ENCODE results near the gene SLAMF1. TPM values are rescaled to one million over a fixed set of nuclear protein-coding genes. Genes with fewer than 3 reads are reported as not detected.

The SLAMF1 gene
- total and polyA plus RNA-seq, 2 of the 13 experiments (the other 11 are each of a cell fraction or from before 2014, with no cell fraction given): not detected

DNA sequence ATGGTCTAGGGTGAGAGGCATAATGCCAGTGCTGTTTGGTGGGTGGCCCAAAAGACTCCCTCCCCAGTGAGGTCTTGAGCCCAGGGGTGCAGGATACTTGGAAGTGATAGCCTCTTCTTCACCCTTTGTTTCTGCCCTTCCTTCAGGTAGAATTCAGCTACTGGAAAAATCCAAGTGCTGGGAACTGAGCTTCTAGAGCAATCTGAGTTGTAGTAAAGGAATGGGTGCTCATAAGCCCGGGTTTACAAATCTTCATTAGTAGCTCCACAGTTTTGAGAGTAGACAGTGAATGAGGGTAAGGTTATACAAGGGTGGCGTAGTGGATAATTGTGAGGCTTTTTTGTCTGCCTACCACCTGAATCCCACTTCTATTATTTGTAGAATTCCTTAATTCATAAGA, 38.3 kb downstream of the SLAMF1 start:
- Histone ChIP-seq H3K27ac (ENCODE audit: extremely low read length, insufficient read depth, low read length) (no peak overlapping the region), H3K27me3 (ENCODE audit: control insufficient read depth in 1 of 2, insufficient read depth in 2 of 2, low read length in 2 of 2) (peaks cover 0 to 5% of the 10 kb centered on the region in 2 experiments; a peak in 2 of 5 replicates), H3K4me1 (ENCODE audit: insufficient read depth, low read length) (no peaks in the 10 kb centered on the region), H2AFZ (ENCODE audit: low read length) (no peak overlapping the region), H3K9ac (ENCODE audit: insufficient read depth, low read depth, low read length) (no peak overlapping the region), H3K4me2 (ENCODE audit: low read depth, low read length) (no peak overlapping the region), H3K9me3 (ENCODE audit: low read length) (no peaks in the 10 kb centered on the region), H3K36me3 (replicated peaks in 1 of 2; ENCODE audit: control insufficient read depth in 1 of 2, insufficient read depth in 2 of 2, low read length in 2 of 2) (no peaks in the 10 kb centered on the region), H3K79me2 (ENCODE audit: insufficient read depth, low read length) (no peaks in the 10 kb centered on the region), H3K4me3 (replicated peaks in 1 of 3; ENCODE audit: insufficient read depth in 1 of 3, low read depth in 2 of 3, low read length in 3 of 3) (no peak overlapping the region), H4K20me1 (ENCODE audit: insufficient read depth, low read length) (no peaks in the 10 kb centered on the region)
- no peak for FAIRE-seq
- in situ Hi-C loops (cut with HindIII; ENCODE audit: extremely low pct_ligation_motif_present, low pct_unique_long_range_greater_than_20kb) (loop anchor here (5.0 kb wide), 2 partner anchors 116 to 181 kb away; no protein-coding TSS in a partner anchor), intact Hi-C loops (cut with micrococcal nuclease; ENCODE audit: unreplicated experiment) (no loop called here)
- ATAC-seq: no peak
- no TSS peak for BruUV-seq (replicated peaks)
- DNase-seq (ENCODE audit: low spot score): no peak
- ChIA-PET CTCF (ENCODE audit: low intra/inter-chr PET ratio, low total read pairs) (interaction anchor here (3.3 kb wide), 1 partner anchor 180 kb away, joined by 37 read pairs; no protein-coding TSS in a partner anchor), POLR2A (no interaction called here)
- WGBS (ENCODE audit: low lambda C conversion rate): 6% methylated on average over 2 of the region's 2 CpGs
- TF ChIP-seq ZSCAN21 (CRISPR knock-in tag; IDR thresholded peaks at IDR 0.05; ENCODE audit: borderline replicate concordance) (no peak), ZNF343 (CRISPR knock-in tag; IDR thresholded peaks at IDR 0.05) (no peak), ZNF296 (CRISPR knock-in tag; conservative IDR thresholded peaks at IDR 0.05) (no peak), HDAC1 (CRISPR knock-in tag; IDR thresholded peaks at IDR 0.05) (no peak), U2AF1 (optimal IDR thresholded peaks at IDR 0.05; ENCODE audit: low read depth, low read length) (no peak), ESRRA (CRISPR knock-in tag; IDR thresholded peaks at IDR 0.05; ENCODE audit: low read depth) (no peak), ZNF75D (CRISPR knock-in tag; IDR thresholded peaks at IDR 0.05; ENCODE audit: borderline replicate concordance) (no peak), ZNF121 (CRISPR knock-in tag; IDR thresholded peaks at IDR 0.05) (no peak), ZSCAN25 (CRISPR knock-in tag; IDR thresholded peaks at IDR 0.05) (no peak), NAIF1 (CRISPR knock-in tag; IDR thresholded peaks at IDR 0.05; ENCODE audit: borderline replicate concordance) (no peak), ZNF34 (CRISPR knock-in tag; IDR thresholded peaks at IDR 0.05; ENCODE audit: borderline replicate concordance) (no peak), THYN1 (CRISPR knock-in tag; IDR thresholded peaks at IDR 0.05; ENCODE audit: borderline replicate concordance, low read depth) (no peak)
- TF ChIP-seq, protein P1, sequence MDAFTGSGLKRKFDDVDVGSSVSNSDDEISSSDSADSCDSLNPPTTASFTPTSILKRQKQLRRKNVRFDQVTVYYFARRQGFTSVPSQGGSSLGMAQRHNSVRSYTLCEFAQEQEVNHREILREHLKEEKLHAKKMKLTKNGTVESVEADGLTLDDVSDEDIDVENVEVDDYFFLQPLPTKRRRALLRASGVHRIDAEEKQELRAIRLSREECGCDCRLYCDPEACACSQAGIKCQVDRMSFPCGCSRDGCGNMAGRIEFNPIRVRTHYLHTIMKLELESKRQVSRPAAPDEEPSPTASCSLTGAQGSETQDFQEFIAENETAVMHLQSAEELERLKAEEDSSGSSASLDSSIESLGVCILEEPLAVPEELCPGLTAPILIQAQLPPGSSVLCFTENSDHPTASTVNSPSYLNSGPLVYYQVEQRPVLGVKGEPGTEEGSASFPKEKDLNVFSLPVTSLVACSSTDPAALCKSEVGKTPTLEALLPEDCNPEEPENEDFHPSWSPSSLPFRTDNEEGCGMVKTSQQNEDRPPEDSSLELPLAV (CRISPR knock-in tag; conservative IDR thresholded peaks at IDR 0.05; ENCODE audit: low read depth): no peak
- TF ChIP-seq, protein P2, sequence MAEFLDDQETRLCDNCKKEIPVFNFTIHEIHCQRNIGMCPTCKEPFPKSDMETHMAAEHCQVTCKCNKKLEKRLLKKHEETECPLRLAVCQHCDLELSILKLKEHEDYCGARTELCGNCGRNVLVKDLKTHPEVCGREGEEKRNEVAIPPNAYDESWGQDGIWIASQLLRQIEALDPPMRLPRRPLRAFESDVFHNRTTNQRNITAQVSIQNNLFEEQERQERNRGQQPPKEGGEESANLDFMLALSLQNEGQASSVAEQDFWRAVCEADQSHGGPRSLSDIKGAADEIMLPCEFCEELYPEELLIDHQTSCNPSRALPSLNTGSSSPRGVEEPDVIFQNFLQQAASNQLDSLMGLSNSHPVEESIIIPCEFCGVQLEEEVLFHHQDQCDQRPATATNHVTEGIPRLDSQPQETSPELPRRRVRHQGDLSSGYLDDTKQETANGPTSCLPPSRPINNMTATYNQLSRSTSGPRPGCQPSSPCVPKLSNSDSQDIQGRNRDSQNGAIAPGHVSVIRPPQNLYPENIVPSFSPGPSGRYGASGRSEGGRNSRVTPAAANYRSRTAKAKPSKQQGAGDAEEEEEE (CRISPR knock-in tag; IDR thresholded peaks at IDR 0.05; ENCODE audit: borderline replicate concordance): no peak
- TF ChIP-seq, protein P3, sequence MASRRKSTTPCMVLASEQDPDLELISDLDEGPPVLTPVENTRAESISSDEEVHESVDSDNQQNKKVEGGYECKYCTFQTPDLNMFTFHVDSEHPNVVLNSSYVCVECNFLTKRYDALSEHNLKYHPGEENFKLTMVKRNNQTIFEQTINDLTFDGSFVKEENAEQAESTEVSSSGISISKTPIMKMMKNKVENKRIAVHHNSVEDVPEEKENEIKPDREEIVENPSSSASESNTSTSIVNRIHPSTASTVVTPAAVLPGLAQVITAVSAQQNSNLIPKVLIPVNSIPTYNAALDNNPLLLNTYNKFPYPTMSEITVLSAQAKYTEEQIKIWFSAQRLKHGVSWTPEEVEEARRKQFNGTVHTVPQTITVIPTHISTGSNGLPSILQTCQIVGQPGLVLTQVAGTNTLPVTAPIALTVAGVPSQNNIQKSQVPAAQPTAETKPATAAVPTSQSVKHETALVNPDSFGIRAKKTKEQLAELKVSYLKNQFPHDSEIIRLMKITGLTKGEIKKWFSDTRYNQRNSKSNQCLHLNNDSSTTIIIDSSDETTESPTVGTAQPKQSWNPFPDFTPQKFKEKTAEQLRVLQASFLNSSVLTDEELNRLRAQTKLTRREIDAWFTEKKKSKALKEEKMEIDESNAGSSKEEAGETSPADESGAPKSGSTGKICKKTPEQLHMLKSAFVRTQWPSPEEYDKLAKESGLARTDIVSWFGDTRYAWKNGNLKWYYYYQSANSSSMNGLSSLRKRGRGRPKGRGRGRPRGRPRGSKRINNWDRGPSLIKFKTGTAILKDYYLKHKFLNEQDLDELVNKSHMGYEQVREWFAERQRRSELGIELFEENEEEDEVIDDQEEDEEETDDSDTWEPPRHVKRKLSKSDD (CRISPR knock-in tag; IDR thresholded peaks at IDR 0.05; ENCODE audit: low read depth): no peak
- TF ChIP-seq, protein P4, sequence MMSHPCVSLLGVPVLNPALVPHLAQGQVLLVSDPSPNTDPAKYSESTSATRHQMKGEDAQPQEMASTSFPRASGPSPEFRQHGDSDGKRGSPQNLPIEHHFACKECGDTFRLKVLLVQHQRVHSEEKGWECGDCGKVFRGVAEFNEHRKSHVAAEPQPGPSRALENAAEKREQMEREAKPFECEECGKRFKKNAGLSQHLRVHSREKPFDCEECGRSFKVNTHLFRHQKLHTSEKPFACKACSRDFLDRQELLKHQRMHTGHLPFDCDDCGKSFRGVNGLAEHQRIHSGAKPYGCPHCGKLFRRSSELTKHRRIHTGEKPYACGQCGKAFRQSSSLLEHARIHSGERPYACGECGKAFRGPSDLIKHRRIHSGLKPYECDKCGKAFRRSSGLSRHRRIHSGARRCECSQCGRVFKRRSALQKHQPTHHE (CRISPR knock-in tag; IDR thresholded peaks at IDR 0.05; ENCODE audit: borderline replicate concordance): no peak
